Effector CD8-positive, alpha-beta T cell (primary cell): Measurements from ENCODE around the gene PTCH1.

Experiments used
- DNase-seq: peaks from one replicate; lab custom pipeline; 2025; lab: John Stamatoyannopoulos, UW

PTCH1 gene

DNA sequence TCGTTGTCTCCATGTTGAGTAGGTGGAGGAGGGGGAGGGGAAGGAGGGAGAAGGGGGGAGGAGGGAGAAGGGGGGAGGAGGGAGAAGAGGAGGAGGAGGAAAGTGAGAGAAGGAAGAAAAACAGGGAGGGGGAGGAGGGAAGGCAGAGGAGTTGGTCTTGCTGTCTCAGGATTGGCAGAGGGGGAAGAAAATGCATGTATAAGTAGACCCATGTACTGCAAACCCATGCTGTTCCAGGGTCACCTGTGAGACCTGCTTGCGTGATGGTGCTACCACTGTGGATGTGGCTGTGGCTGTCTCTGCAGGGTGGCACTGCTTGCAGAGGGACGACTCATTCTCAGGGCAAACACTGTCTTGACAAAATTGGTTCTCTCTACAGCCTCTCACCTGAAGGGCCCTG lies 76.3 kb downstream of the PTCH1 start:
- DNase-seq, result no peak

DNA sequence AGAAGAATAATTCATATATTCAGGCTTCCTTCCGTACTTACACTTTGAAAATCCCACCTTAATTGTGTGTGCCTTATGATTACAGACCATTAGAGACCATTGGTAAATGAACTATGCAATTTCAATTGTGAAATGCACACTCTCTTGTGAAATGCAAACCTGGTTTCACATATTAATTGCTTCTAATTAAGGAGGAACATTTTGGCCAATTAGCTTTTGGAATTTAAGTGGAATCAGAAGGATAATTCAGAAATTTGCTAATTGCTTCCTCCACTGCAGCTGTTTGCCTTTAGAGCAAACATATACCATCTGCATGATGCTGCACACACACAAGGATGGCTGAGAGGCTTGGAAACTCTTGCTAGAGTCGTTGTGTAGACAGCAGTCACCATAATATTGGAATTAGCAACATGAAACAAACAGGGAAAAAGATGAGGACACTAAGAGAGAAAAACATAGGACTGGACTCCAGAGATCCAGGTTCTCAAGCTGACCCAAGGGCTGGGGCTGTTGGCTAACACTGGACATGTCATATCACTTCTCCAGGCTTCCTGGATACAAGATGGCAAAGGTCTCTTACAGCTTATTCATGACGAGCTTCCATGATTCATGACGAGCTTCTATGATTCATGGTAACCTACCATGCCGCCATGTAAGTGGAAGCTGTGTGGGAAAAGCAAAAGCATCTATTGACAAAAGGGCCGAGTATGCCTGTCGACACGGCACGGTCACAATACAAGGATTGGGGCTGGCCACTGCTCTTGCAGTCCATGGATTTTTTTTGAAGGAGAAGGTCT lies 78.0 kb downstream of the PTCH1 start:
- no peak for DNase-seq

DNA sequence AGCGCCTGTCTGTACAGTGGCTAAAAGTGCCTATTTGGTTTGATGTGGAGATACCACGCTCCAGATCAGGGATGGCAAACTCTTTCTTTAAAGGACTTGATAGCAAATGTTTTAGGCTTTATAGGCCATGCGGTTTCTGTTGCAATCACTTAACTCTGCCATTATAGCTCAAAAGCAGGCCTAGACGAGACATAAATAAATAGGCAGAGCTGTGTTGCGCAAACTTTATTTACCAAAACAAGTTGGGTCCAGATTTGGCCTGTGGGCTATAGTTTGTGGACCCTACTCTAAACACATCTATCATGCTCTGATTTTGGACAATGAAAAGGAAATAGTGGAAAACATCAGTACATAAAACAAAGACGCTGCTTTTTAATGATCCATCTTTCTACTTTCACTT lies 79.2 kb downstream of the PTCH1 start:
- DNase-seq, result no peak

GRCh38 chr9:95436416-95436815 lies 80.4 kb downstream of the PTCH1 start:
- DNase-seq, result no peak

- no peak for DNase-seq
Measured at GRCh38 chr9:95435074-95435728, 81.6 kb downstream of the PTCH1 start.

DNA sequence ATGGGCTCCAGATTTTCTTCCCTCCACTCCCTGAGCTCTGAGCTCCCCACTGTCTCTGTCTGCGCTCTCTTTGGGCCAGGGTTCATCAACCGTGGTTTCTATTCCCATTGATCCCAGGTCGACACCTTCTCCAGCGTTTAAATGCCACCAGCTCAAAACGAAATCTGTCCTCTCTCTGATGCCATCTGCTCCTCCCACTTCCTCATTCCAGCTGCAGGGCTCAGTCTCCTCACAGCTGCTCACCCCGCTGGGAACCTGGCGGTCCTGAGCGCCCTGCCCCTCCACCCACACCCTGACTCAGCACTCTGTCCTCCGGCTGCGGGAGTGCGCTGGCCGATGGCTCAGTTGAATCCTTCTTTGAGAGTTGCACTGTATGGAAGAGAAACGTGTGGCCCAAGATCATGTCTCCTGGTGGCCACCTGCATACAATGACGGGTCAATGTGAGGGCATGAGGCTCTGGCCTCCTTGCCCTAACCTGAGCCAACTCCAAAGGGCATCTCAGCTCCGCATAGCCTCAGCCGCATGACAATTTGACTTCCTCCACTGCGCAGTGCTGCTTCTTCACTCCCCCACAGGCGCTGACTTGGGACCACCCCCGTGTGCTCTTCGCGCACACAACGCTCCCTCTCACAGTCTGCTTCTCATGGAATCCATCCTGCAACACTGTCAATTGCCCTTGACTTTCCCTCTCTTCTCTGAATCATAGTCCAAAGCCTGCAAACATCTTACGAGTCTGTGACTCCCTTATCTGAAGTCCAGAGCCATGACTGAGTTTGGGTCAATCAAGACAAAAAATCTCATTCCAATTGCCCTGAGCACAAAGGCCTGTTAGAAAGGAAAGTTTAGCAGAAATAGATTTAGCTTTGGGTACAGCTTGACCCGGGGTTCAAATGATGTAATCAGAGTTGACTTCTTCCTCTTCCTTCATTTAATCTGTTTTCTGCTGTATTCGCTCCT lies 82.4 kb downstream of the PTCH1 start:
- DNase-seq, result no peak

GRCh38 chr9:95433096-95433819 lies 83.5 kb downstream of the PTCH1 start:
- no peak for DNase-seq

DNA sequence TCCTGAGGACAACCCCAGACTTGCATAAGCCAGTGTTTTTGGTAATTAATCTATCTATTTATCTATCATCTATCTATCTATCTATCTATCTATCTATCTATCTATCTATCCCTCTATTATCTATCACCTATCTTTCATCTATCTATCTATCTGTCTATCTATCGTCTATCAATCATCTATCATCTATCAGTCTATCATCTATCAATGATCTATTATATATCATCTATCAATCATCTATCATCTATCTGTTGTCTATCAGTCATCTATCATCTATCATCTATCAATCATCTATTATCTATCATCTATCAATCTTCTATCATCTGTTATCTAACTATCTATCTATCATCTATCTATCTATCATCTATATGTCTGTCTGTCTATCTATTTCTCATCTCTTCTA lies 85.5 kb downstream of the PTCH1 start:
- no peak for DNase-seq

- no peak for DNase-seq
Measured at GRCh38 chr9:95429948-95430620, 86.7 kb downstream of the PTCH1 start.

DNA sequence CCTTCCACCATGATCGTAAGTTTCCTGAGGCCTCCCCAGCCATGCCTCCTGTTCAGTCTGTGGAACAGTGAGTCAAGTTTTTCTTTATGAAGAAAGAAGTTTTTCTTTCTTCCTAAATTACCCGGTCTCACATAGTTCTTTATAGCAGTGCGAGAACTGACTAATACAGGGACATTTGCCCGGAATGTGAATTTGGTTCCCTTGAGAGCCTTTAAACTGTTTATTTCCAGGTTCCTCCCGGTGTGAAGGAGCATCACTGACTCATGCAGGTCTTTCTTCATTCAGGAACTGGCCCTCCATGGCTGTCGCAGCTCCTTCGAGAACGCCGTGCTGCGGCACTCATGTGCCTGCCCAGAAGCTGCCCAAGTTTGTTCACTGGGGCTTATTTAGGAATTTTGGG lies 87.7 kb downstream of the PTCH1 start:
- no peak for DNase-seq

DNA sequence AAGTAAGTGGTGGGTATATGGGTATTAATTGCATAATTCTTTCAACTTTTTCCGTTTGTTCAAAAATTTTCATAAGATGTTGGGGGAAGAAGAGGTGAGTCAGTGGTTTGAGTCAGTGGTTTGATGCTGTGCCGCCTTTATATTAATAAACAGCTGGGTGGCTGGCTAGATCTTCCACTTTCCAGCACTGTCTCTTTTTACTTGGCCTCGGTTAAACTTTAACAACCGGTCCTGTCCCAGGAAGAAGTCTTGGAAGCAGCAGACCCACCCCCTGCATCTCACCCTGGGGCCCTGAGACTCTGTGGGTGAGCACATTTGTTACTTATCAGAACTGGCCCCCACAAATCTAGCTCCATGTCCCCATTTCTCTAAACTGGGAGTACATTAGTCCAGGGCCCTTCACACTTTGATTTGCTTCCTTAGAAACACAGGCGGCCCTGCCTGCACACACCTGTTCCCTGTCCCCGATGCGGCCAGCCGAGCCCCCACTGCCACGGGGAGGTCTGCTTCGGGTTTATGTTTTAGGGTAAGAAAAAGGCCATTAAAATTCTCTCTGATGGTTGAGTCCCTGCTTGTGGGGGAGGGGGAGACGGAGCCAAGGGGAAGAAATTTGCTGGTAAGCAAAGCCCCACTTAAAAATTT lies 90.7 kb downstream of the PTCH1 start:
- DNase-seq, result no peak

DNA sequence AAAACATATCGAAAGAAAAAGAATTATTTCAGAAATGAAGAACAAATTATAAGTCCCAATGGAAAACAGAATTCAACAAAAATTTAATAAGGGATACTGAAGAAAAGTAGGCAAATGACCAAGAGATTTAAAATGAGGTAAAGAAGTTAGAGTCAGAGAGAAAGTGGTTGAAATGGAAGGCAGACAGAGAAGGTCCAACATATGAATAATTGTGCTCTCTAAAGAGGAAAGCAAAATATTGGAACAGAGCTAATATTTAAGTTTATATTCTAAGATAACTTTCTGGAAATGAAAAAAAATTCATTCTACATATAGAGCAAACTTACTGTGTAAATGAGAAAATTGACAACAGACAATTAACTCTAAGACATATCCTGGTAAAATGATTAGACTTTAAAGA lies 94.1 kb downstream of the PTCH1 start:
- no peak for DNase-seq

GRCh38 chr9:95420518-95420917 lies 96.3 kb downstream of the PTCH1 start:
- DNase-seq, result no peak

DNA sequence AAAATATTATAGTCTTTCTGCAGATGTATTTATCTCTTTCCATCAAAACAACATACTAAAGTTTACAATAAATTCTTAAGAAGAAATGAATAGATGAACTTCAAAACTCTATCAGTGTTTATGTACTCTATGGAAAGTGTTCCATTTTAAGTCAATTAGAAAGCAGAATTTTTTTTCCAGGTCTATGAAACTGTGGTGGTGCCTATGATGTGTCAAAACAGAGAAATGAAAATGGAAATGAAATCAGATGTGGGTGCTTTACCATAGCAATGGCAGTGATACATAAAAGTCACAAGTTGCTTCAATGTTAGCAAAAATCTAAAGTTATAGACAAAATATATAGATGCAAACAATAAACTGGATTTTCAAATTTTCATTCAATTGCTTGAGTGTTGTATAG lies 97.3 kb downstream of the PTCH1 start:
- DNase-seq, result no peak

GRCh38 chr9:95415158-95415557 lies 101.6 kb downstream of the PTCH1 start:
- DNase-seq, result no peak

- no peak for DNase-seq
Measured at GRCh38 chr9:95413793-95414192, 103.0 kb downstream of the PTCH1 start.

GRCh38 chr9:95411054-95411892 lies 105.5 kb downstream of the PTCH1 start:
- no peak for DNase-seq

GRCh38 chr9:95409650-95410426 lies 106.9 kb downstream of the PTCH1 start:
- no peak for DNase-seq

DNA sequence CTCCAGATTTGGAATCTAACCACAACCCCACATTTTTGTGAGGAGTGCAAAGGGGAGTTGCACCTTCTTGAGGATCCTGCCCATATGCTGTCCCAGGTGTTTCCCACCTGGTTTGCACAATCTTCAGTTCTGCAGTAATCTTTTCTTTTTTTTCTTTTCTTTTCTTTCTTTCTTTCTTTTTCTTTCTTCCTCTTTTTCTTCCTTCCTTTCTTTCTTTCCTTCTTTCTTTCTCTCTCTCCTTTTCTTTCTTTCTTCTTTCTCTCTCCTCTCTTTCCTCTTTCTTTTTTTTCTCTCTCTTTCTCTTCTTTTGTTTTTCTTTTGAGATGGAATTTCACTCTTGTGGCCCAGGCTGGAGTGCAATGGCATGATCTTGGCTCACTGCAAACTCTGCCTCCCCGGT lies 109.2 kb downstream of the PTCH1 start:
- no peak for DNase-seq
